ENCODE results near the gene DUSP16.
"Not testable (repeated sequence)": the region's sequence is repeated elsewhere in the genome, so short reads cannot be mapped to it uniquely, and the experiment has no call there.

DUSP16 gene

DNA sequence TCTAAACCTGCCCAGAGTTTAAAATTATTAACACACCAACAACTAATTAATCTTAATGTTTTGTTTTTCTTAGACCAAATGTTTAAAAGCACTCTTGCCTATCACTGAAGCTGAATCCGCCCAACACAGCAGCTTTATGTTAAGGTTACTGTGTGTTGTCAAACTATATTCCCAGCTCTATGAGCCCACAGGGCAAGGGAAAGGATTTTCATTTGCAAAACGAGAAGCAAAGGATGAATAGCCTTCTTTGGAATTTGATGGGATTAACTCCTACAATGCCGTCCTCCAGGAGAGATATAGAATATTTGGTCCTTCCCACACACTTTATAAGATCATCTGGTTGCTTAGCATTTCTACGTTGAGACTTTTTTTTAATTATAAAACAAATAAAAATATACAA lies 43.7 kb downstream of the DUSP16 start:
- no peak for DNase-seq

DNA sequence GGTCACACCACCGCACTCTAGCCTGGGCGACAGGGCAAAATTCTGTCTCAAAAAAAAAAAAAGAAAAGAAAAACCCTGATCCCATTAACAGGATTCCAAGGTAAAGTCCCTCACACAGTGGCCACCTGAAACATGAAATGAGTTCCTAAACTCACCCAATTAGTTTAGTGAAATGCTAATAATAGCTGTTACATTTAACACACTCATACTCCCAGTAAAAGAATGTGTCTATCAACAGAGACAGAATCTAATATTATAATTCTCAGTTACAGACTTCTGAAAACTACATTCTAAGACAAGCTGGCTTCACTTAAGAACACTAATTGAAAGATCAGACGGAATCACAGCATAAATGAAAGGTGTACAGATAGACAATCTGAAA lies 44.2 kb downstream of the DUSP16 start:
- no peak for DNase-seq

DNA sequence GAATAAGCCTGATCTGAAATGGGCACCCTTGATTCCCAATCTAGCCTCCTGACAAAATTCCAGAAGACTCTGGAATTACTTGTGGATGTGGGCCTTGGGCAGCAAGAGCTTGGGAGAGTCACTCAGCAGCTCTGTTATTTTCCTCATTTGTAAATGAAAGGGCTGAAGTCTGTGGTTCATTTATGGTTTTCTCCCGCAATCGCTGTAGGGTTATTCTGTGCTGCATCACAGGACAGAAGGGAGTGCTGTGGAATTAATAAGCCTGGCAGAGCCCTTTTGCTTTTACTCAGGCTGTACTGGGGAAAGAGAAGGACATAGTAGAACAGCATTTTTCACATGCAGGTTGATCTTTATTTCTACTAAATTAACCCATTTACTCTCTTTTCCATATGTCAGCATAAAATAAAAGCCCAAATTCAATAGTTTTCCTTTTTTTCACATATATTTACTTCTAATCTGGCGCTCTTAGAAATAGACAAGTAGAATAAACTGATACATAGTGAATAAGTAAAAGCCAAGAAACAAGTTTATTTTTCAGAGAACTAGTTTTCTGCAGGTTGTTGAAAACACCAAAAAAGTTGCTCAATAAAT lies 49.2 kb downstream of the DUSP16 start:
- DNase-seq = no peak

DNA sequence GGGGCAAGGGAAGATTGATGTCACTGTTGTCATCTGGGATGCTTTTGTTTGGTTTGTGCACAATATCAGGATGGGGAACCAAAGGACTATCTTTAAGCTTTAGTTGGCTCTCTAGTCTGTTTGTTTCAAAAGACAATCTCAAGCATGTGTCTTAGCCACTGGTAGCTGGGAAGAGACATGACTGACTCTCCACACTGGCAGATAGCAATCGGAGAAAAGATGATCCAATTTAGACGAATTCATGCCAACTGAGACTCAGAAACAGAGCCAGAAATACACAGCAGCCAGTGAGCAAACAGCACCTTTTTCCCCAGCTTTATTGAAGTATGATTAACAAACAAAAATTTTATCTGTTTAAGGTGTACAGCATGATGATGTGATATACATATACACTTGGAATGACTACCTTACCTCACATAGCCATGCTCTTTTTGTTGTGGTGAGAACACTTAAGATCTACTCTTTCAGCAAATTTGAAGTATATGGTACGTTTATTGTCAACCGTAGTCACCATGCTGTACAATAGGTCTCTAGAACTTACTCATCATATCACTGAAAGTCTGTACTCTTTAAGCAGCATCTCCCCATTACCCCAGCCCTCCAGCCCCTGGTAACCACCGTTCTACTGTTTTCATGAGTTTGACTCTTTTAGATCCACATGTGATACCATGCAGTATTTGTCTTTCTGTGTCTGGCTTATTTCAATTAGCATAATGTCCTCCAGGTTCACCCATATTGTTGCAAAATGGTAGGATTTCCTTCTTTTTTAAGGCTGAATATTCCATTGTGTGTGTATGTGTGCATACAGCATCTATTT lies 50.6 kb downstream of the DUSP16 start:
- no peak for DNase-seq

DNA sequence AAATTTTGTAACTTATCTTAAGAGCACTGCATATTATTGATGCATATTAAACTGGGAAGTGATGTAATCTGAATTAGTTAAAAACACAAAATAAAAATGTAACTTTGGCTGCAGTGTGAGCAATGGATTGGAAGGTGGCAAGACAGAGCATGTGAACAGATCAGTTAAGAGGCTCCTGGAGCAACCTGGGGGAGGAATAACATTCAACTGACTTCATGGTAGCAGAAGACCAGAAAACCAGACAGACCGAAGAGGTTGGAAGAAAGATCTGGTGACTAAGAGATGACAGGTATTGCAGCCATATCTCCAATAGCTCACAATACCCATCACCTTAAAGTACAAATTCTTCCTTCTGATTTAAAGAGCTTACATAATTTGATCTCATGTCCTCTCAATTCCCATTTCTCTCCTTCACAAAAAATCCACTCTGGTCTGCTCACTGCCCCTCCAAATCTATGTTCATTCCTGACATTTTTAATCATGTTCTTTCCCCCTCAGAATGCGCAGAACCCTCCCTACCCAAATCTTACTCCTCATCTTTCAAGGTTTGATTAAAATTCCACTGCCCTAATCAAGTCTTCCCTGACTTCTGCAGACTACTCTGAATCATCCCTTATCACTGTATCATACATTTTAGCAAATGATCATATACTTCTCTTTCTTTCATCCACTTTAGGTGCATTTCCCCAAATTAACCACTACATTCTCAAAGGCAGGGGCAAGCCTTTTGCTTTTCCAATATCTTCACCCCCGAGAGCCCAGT lies 51.5 kb downstream of the DUSP16 start:
- DNase-seq = no peak

DNA sequence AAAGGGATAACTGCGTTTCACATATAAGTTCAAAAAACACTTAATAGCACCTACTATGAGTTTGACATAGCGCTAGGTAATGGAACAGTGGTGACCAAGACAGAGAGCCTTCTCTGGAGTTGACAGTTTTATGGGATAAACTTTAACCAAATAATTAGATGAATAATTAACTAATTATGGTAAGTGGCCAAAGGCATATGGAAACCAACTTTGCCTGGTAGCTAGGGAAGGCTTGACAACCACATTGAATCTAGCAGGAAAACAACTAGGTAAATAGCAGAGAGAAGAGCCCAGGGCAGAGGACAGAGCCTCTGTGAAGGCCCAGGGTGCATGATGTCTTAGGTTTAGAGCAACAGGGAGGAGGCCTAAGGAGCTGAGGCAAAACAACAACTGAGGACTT lies 52.1 kb downstream of the DUSP16 start:
- DNase-seq = no peak

DNA sequence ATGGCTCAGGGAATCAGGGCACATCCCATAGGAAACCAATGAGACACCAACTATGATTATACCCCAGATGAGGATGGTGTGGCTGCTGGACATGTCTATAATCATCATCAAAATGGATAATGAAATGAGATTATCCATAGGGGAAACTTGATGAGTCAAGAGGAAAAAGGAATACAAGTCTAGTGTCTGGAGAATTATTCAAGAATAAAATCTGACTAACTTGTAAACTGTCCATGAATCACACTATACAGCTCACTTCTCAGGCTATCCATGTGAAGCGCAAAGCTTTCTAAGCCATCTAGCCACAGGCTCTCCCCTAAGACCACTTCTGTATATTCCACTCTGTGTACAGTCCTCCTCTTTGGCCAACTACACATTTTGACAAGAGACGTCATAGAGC lies 52.5 kb downstream of the DUSP16 start:
- no peak for DNase-seq

DNA sequence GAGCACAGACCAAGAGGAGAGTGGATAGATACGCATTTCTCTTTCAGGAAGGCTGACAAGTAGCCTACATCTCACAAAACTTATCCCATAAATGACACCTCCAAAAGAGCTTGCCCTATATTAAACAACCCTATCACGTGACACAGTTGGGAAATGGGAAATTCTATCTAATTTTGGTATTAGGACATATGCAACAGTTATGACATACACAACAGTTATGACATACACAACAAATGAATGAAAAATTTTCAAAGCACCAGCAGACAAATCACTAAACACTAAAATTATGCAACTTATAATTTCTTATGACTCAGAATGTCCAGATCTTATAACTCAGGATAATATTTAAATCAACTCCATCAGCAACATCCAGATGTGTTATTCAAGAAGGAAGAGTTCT lies 54.1 kb downstream of the DUSP16 start:
- DNase-seq = no peak

DNA sequence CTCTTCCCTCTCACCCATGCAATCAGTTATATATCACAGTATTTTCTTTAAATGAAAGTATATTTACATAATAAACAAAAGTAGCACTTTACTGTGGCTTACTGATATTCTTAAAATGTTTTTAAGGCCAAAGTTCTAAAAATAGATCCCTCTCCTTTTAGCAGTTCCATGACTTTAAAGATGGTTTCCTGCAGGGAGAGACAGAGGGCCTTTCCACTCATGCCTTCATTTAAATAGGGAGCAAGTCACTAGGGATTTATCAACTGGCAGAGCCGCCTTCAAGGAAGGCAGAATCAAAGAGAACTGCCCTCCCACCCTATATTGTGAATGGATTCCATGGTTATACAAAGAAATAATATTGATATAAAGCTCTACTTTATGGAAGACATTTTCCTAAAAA lies 55.5 kb downstream of the DUSP16 start:
- no peak for DNase-seq

DNA sequence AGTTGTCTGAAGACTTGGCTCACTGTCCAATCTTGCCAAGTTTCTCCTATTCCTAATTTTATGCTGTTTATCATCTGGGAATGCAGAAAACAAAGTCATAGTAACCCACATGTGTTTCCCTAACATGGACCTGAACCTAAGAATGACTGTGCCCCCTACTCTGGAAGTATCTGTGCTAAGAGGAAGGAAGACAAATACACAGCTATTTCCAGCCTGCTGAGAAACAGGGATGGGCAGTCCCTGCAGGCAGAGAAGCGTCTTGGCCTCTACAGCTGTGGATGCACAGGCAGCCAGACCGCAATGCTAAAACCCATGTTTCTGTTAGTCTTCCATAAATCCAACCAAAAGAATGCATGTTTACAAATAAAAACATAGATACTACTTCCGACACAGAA lies 56.2 kb downstream of the DUSP16 start:
- no peak for DNase-seq

DNA sequence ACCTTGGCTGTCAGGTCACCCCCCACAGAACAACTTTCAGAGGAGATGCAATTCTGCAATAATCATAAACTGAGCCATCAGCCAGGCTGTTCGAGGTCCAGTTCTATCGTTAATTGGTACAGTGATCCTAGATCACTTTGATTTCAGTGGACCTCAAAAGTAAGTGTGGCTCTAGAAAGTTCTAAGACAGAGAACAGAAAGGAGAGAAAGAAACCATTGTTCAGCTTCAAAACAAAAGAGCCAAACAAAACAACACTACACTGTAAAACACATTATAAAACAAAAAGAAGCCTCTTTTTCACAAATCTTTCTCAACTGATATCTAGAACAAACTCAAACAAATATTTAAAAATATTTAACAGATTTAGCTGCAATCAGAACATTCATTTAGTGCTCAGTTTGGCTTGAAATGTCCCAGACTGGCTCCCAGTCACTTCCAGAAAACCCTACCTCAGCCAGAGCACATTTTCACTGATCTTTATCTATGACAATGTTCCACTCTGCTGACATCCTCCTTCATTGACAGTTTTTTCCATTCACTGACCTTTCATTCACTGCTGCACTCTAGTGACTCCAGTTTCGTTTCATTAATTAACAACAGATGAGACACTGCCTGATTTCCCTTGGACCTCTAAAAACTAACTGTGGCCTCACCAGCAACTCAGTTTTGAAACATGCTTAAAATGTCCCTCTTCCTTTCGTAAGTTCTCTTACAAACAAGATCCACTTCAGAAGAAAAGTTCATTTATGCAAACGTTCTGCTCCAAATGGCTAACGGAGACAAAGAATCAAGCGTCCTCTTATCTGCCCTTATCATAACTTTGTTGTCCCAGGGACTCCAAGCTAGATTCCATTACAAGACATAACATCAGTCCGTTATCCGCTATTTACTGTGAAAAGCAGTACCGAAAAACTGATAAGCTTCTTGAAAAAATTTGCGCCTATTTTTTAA lies 56.8 kb downstream of the DUSP16 start:
- no peak for DNase-seq

DNA sequence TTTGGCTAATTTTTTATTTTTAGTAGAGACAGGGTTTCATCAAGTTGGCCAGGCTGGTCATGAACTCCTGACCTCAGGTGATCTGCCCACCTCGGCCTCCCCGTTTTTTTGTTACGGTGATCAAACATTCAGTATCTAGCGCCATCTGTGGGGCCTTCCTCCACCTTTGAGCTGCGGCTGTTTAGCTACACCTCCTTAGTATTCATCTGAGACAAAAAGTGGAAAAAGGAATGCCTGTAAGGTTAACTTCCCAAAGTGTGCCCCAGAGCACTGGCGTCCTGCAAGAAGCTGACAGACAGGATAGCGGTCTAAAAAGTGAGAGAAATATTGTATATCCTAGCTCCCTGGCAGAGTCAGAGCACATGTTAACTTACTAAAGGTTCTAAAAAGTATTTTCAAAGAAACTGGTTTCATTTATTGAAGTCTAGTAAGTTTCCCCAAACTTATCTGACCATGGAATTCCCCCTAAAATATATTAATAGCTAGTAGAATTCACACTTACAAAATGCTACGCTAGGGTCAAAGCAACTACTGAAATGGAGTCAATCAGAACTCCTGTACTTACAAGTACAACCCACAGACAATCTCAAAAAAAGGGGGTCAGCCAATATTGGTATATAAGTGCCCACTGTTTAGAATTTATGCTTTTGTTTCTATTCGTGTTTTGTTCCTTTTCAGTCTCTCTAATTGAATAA lies 59.1 kb downstream of the DUSP16 start:
- DNase-seq = no peak

DNA sequence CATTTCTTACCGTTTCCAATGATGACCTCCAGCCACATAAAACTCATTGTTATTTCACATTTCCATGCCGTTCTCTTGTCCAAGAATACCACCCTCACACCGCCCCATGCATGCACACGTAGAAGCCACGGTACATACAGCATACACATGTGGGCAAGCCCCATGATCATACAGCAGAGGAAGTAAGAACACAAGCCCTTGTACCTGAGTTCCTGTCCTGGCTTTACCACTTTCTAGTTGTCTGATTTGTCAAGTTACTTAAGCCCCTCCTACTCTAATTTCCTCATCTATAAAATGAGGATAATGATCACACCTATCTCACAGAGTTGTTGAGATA lies 59.9 kb downstream of the DUSP16 start:
- DNase-seq = no peak

DNA sequence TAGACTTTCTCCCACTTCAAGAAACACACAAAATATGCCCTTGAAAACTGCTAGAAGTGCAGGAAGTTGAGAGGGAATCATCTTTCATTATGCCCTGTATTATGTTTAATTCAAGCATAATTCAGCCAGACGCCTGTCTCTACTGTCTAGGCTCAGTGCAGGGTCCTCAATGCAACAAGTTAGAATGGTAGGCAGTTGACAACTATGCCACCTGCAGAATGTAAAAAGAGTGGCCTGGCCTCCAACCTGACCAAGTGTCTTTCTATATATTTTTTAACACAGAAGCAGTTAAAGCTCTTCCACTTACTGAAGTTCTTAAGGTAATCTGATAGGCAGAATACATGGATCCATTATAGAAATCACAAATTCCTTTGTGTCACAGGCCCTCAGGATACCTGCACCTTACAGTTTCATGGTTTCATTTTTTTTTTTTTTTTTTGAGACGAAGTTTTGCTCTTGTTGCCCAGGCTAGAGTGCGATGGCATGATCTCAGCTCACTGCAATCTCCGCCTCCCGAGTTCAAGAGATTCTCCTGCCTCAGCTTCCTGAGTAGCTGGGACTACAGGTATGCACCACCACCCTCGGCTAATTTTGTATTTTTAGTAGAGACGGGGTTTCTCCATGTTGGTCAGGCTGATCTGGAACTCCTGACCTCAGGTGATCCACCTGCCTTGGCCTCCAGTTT lies 60.4 kb downstream of the DUSP16 start:
- not testable (repeated sequence) for DNase-seq

DNA sequence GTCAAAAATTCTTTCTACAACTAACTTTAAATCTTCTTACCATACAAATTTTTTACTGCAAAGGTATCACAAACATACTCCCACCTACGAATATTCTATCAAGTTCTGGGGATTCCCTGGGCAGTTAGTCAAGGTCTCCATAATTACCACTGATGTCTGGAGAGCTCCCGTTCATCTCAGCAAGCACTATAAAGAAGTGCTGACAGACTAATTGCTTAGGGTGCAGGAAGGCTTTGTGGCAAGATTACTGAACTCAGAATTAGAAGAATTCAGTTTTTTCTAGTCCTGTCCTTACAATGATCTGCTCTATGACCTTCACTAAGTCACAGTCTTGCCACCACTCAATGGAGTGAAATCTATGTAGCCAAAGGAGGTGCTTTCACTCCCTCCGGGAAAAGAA lies 61.5 kb downstream of the DUSP16 start:
- no peak for DNase-seq

DNA sequence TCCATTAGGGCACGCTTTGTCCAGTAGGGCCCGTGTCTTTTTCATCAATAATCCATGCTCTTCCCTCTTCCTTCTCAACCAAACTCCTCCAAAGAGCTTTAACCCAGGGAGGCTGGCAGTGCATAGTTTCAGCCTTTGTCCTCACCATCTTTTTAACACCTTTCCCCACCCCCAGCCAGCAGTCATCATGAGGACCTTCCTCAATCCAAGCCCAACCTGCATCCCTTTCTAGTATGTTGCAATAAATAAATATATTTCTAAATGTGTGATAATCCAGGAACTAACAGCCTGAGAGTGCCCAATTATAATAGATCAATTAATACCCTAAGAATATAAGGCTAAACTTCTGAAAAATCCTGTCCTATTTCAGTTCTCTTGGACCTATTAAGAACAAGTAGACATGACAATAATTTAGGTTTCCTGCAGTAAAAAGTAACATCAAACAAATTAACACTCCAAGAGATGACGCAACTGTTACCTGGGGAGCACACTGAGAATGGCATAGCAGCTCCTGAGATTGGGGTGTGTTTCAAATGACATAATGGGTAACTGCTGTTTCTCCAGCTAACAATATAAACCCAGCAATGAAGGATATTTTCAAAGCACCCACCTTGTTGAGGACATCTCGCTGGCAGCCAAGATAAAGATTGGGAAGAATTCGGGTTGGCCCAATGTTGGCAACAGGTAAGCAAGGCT lies 62.6 kb downstream of the DUSP16 start:
- no peak for DNase-seq

DNA sequence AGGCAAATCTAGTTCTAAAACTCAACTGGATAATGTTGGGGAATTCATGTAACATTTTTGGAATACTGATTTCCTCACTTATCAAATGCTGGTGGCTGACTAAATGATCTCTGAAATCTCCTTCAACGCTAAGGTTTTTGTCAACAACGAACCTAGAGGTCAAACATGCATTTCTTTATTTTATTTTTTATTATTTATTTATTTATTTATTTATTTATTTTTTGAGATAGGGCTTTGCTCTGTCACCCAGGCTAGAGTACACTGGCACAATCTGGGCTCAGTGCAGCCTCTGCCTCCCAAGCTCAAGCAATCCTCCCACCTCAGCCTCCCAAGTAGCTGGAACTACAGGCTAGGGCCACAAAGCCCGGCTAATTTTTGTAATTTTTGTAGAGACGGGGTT lies 64.5 kb downstream of the DUSP16 start:
- DNase-seq = no peak

DNA sequence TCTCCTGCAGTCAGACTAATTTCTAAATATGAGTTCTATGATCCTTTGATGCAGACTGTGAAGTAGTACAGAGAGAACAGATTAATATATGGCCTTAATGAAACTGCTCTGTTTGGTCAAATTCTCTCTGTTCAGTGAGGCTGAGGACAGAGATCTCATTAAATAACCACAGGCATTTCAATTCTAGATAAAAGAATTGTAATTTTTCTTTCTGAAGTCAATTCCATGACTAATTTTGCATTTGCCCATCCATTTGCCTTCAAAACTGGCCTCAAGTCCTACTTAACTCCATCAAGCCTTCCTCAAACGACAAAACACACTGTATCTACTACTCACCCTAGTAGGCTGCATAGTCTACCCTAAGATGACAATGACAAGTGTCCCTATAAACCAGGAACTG lies 67.1 kb downstream of the DUSP16 start:
- DNase-seq = no peak

DNA sequence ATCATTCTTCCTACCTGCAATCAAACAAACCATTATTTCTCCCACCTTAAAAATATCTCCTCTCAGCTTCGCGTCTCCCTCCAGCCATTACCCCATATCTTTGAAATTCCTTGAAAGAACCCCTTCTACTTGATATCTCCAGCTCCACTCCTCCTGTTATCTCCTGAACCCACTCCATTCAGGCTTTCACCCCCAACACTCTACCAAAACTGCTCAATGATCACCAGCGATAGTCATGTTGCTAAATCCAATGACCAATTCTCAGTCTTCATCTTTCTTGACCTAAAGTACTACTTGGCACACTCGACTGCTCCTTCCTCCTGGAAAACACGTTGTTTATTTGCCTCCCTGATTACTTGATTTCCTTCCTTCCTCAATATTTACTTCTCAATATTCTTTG lies 70.1 kb downstream of the DUSP16 start:
- DNase-seq = no peak

DNA sequence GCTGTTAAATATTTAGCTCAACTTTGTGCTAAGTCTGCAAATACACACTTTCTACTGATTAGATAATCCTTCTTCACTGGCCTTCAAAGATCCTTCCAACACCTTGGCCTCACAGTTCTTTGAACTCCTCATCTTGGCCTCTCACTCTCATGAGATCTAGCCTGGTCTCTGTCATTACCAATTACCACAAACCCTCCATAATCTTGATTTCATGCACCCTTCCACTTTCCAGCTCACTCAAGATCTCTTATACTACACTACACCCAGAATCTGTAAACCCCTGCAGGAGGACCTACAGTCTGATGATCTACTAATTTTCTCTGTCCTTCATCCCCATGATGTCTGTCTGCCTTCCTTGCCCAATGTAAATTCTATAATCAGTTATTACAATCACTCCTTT lies 71.1 kb downstream of the DUSP16 start:
- DNase-seq = no peak

DNA sequence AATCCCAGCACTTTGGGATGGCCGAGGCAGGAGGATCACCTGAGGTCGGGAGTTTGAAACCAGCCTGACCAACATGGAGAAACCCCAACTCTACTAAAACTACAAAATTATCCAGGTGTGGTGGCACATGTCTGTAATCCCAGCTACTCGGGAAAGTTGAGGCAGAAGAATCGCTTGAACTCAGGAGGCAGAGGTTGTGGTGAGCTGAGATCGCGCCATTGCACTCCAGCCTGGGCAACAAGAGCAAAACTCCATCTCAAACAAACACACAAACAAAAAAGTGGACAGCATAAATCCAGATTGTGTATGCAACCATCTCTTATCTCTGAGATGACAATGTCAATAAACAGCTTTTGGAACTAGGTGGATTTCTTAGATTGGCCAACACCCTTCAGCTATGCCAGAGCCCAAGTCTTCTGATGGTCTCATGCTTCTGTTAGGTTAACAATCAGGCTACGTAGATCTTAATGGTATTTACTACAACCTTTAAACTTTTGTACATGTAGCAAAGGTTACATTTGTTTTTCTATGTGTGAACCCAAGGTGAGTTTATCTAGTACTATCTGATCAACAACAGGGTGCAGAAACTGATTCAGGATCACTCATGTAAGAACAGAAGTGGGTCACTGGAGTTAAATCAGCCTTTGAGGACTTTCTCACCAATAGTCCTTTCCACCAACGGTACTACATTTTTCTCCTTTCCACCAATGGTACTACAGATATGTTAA lies 73.7 kb downstream of the DUSP16 start:
- no peak for DNase-seq
